Panc1 (cell line): ENCODE measurements around the gene RCL1. TPM values are rescaled to one million over a fixed set of nuclear protein-coding genes. Genes with fewer than 3 reads are reported as not detected.

Experiments
- ATAC-seq: fragments of 200-7000 bp; cut with Tn5 transposase; 2 replicates; pipeline ENCODE4 v1.9.1; 2020; ENCODE audit warnings: mild to moderate bottlenecking, moderate library complexity
- BruUV-seq: library from RNA; stranded (reverse); fragments of 400-500 nt; replicated peaks from 2 replicates; lab custom pipeline; 2021; lab: Mats Ljungman, UMichigan
- CTCF ChIA-PET: fragments of 300-600 bp; sonication (Branson Sonifier 250); formaldehyde crosslinking; loops from one replicate; lab custom pipeline; 2022; ENCODE audit warnings: antibody characterized with exemption; lab: Charles Lee
- POLR2A ChIA-PET: fragments of 300-600 bp; sonication (Branson Sonifier 250); formaldehyde crosslinking; loops from one replicate; lab custom pipeline; 2022; ENCODE audit warnings: antibody characterized with exemption; lab: Charles Lee
- DNase-seq: peaks from one replicate; pipeline ENCODE4 v3.0.0-alpha.2; 2010; ENCODE audit warnings: low read depth, low spot score
- H3K27ac ChIP-seq: 2 replicates; pipeline ENCODE4 v1.5.1; 2011; ENCODE audit warnings: mild to moderate bottlenecking, low read length, inconsistent platforms
- H3K27me3 ChIP-seq: fragments of 200-500 bp; sonication (Bioruptor generic); 2 replicates; pipeline ENCODE4 v1.6.0; 2014; ENCODE audit warnings: low read length, inconsistent platforms; ENCODE audit not compliant: control insufficient read depth, insufficient read depth
- H3K36me3 ChIP-seq: fragments of 200-500 bp; sonication (Bioruptor generic); 2 replicates; pipeline ENCODE4 v1.5.1; 2014; ENCODE audit warnings: inconsistent platforms, mild to moderate bottlenecking, low read length, moderate library complexity; ENCODE audit not compliant: control insufficient read depth, insufficient read depth
- H3K4me1 ChIP-seq: 2 replicates; pipeline ENCODE4 v1.5.1; 2011; ENCODE audit warnings: inconsistent platforms, mild to moderate bottlenecking, low read length, moderate library complexity; ENCODE audit not compliant: control insufficient read depth, insufficient read depth
- H3K4me3 ChIP-seq, 2 experiments: 2 replicates each; pipeline ENCODE4 v1.5.1; 2011 to 2012; ENCODE audit warnings: low read depth in 2 of 2, low read length in 2 of 2, mild to moderate bottlenecking in 2 of 2, inconsistent platforms in 1 of 2, moderate library complexity in 1 of 2
- H3K9me3 ChIP-seq: fragments of 200-500 bp; sonication (Bioruptor generic); 2 replicates; pipeline ENCODE4 v1.5.1; 2014; ENCODE audit warnings: low read depth, mild to moderate bottlenecking, inconsistent platforms, low read length, moderate library complexity; ENCODE audit not compliant: control insufficient read depth, insufficient read depth
- POLR2AphosphoS5 ChIP-seq: IDR thresholded peaks from 2 replicates; pipeline ENCODE4 v1.6.1; 2012; ENCODE audit warnings: mild to moderate bottlenecking, low read depth, low read length, moderate library complexity
- REST ChIP-seq, 2 experiments: IDR thresholded peaks; 2 replicates each; pipeline ENCODE4 v1.6.1; 2011 to 2012; ENCODE audit warnings: low read depth in 2 of 2, control low read depth in 1 of 2, low read length in 1 of 2, mild to moderate bottlenecking in 1 of 2, moderate library complexity in 1 of 2; ENCODE audit not compliant: insufficient read depth in 1 of 2
- SIN3A ChIP-seq: IDR thresholded peaks from 2 replicates; pipeline ENCODE4 v1.6.1; 2012; ENCODE audit warnings: low read depth, mild to moderate bottlenecking, low read length, moderate library complexity, borderline replicate concordance; ENCODE audit not compliant: insufficient read depth
- TCF7L2 ChIP-seq: IDR thresholded peaks from 2 replicates; pipeline ENCODE4 v1.6.1; 2011; ENCODE audit warnings: mild to moderate bottlenecking, low read depth, low read length, inconsistent platforms
- in situ Hi-C: cut with HindIII; loops from 2 replicates; pipeline ENCODE4 v1.10.0; 2016; ENCODE audit warnings: low sequenced_read_pairs, low pct_unique_long_range_greater_than_20kb
- intact Hi-C: fragments of 100-400 bp; cut with micrococcal nuclease; formaldehyde crosslinking; loops from one replicate; pipeline ENCODE4 v1.10.0; 2022; ENCODE audit not compliant: unreplicated experiment
- total RNA-seq: library from RNA; stranded (reverse); gene quantifications from one replicate; pipeline ENCODE4 v1.2.1, GENCODE V29; 2021; ENCODE audit not compliant: unreplicated experiment
- TF ChIP-seq, protein P1 (sequence below): fragments of 450-650 bp; IDR thresholded peaks from 2 replicates; pipeline ENCODE4 v1.5.1; 2017; ENCODE audit warnings: mild to moderate bottlenecking

RCL1 gene
- total RNA-seq, 1 experiment from 2014 or later: 11.2 TPM

- Histone ChIP-seq H3K4me1 (no peaks in the 10 kb centered on the region), H3K27ac (no peak overlapping the region), H3K36me3 (no peaks in the 10 kb centered on the region), H3K27me3 (no peaks in the 10 kb centered on the region), H3K4me3 (no peak overlapping the region), H3K9me3 (no peaks in the 10 kb centered on the region)
- ChIA-PET POLR2A (no interaction called here), CTCF (no interaction called here)
- in situ Hi-C loops (no loop called here), intact Hi-C loops (no loop called here)
- ATAC-seq (no peak), DNase-seq (no peak)
- BruUV-seq: no TSS peak
- TF ChIP-seq SIN3A: no peak
- TF ChIP-seq POLR2AphosphoS5: no peak
- TF ChIP-seq REST (IDR thresholded peaks at IDR 0.05; ENCODE audit: insufficient read depth in 1 of 2, low read depth in 2 of 2, low read length in 1 of 2): no peak
- TF ChIP-seq TCF7L2: no peak
- TF ChIP-seq, protein P1, sequence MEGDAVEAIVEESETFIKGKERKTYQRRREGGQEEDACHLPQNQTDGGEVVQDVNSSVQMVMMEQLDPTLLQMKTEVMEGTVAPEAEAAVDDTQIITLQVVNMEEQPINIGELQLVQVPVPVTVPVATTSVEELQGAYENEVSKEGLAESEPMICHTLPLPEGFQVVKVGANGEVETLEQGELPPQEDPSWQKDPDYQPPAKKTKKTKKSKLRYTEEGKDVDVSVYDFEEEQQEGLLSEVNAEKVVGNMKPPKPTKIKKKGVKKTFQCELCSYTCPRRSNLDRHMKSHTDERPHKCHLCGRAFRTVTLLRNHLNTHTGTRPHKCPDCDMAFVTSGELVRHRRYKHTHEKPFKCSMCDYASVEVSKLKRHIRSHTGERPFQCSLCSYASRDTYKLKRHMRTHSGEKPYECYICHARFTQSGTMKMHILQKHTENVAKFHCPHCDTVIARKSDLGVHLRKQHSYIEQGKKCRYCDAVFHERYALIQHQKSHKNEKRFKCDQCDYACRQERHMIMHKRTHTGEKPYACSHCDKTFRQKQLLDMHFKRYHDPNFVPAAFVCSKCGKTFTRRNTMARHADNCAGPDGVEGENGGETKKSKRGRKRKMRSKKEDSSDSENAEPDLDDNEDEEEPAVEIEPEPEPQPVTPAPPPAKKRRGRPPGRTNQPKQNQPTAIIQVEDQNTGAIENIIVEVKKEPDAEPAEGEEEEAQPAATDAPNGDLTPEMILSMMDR: no peak
Observed at GRCh38 chr9:4814913-4815312, 22.2 kb downstream of the RCL1 start.

DNA sequence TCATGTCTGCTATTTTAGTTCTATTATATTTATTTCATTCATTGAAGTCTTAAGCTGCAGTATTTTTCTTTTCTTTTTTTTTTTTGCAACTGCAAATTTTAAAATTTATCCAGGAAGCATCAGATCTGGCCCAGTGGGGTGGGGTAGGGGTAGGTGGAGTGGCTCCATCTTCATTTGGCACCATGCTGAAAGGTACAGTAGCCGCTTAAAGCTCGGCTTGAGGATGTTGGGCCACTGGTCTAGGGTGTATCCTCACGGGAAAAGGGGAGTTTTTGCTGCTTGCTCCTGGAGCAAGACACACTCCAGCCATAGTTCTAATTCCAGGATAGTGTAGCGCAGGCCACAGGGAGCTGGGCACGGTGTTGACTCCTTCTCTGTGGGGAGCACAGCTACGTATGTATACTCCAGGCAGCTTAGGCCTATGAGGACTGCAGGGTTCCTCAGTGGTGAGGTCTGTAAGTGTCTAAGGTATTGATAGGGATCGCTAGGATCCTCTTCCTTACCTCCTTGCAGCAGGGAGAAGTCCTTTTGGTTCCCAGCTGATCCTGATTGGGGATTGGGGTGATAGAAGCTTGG is 22.7 kb downstream of the RCL1 start:
- Histone ChIP-seq H3K9me3 (no peaks in the 10 kb centered on the region), H3K36me3 (no peaks in the 10 kb centered on the region), H3K4me3 (no peak overlapping the region), H3K27me3 (no peaks in the 10 kb centered on the region), H3K4me1 (no peaks in the 10 kb centered on the region), H3K27ac (no peak overlapping the region)
- in situ Hi-C loops: no loop called here
- intact Hi-C loops: no loop called here
- no peak for TF ChIP-seq SIN3A
- TF ChIP-seq, protein P1: no peak
- TF ChIP-seq TCF7L2: no peak
- no peak for TF ChIP-seq REST (IDR thresholded peaks at IDR 0.05; ENCODE audit: insufficient read depth in 1 of 2, low read depth in 2 of 2, low read length in 1 of 2)
- TF ChIP-seq POLR2AphosphoS5: no peak
- BruUV-seq: no TSS peak
- ChIA-PET POLR2A (no interaction called here), CTCF (interaction anchor here (0.6 kb wide), 1 partner anchor 315 kb away, joined by 5 read pairs; no protein-coding TSS in a partner anchor)
- DNase-seq: no peak
- ATAC-seq: no peak
